GM12872 (cell line): ENCODE results near the gene NAIF1.

Source experiments
- CTCF ChIP-seq: IDR thresholded peaks from 3 replicates; pipeline ENCODE4 v1.5.1; 2011; ENCODE audit warnings: low read depth, mild to moderate bottlenecking, low read length, moderate library complexity; ENCODE audit not compliant: insufficient read depth

Gene NAIF1

DNA sequence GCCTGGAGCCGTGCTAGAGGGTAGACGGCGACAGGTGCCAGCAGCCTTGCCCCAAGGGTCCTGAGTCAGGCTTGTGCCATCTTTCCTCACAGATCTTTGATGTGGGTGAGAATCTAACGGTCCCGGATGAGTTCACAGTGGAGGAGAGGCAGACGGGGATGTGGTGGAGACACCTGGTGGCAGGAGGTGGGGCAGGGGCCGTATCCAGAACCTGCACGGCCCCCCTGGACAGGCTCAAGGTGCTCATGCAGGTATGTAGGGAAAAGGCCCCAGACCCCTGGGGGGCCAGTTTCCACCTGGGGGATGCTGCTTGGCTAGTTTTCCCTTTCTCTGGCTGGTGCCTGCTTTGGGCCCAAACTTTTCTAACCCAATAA lies 36.5 kb upstream of the NAIF1 start:
- peak; percentile 30; the same call in 2 of the 3 replicates for TF ChIP-seq CTCF

DNA sequence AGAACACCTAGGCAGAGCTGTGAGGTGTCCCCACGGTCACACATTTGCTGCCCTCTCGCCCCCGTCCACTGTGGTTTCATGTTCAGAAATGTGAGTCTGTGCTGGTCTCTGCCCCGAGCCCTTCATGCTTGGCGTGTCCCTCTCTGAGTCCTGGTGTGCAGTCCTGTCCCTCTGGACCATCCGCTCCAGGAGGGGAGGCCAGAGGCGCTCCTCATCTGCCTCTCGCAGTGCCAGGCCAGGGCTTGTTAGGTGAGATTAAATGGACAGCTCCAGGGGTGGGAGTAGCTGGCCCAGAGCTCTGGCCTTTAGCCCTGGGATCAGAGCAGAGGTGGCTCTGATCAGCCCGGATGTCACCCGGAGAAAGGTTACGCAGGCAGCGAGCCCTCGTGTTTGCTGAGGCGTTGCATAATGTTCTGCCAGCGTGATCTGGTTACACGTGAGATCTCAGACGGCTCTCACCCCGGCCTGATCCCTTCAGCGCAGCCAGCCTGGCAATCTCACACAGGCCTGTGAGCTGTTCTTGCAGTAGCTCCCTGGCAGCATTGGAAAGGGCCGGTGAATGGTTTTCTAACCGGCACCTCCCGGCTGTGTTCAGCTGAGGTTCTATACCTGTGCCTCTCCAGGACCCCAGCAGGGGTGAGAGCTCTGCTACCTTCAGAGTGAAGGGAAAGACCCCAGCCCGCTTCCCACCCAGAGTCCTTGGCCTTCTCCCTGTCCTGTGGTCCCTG lies 35.9 kb upstream of the NAIF1 start:
- no peak for TF ChIP-seq CTCF

GRCh38 chr9:128102196-128102595 lies 35.1 kb upstream of the NAIF1 start:
- TF ChIP-seq CTCF = no peak

DNA sequence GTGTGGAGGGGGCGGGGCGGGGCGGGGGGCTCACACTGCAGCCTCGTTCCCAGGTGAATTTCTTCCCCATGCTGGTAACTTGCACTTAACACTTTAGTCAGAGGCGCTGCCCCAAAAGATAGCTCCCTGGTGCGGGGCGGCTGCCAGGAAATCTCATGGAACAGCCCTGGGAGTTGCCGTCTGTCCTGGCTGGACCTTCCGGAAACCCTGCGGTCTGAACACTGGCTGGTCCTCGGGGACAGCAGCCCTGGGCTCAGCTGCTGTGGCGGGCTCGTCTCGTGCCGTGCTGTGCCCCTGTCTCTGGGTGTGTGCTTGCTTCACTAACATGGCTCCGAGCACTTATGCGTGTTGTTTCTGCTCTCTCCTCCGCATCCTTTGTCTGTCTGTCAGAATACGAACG lies 34.6 kb upstream of the NAIF1 start:
- TF ChIP-seq CTCF = no peak

DNA sequence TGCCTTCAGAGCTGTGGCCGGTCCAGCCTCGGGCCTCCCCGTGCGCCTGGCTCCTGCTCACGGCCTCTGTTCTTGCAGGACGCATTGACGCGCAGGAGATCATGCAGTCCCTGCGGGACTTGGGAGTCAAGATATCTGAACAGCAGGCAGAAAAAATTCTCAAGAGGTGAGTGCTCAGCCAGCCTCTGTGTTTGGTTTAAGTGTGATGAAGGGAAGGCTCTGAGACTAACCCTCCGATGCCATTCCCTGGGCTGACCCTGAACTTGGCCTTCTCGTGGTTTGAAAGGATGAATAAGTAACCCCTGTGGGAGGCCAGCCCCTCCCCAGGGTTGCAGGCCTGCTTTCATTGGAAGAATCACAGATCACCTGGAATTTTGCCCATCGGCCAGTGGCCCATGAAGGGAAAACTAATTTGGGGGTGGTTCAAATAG lies 34.1 kb upstream of the NAIF1 start:
- no peak for TF ChIP-seq CTCF

DNA sequence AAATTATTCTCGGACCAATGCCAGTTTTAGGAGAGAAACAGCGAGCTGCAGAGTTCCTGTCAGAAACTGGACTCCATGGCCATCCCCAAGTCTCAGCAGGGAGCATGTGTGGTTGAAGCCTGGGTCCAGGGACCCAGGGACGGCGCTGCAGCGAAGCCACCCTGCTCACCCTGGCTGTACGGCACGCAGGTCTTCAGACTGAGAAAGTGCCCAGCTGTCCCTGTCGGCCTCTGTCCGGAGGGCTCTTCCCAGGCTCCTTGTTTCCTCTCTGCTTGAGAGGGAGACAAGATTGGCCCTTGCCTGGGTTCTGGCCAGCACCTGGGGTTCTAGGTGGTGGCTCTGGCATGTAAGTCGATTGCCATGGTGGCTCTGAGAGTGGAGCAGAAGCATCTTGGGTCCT lies 33.5 kb upstream of the NAIF1 start:
- TF ChIP-seq CTCF = no peak

GRCh38 chr9:128099932-128100491 lies 32.9 kb upstream of the NAIF1 start:
- no peak for TF ChIP-seq CTCF
